Esophagus (tissue), 2 donors: ENCODE results near the gene KIF16B. TPM values are rescaled to one million over a fixed set of nuclear protein-coding genes. Genes with fewer than 3 reads are reported as not detected.
"Not testable (repeated sequence)": the region's sequence is repeated elsewhere in the genome, so short reads cannot be mapped to it uniquely, and the experiment has no call there.

Experiments used
- H3K27ac ChIP-seq, 2 donors: one replicate each; pipeline ENCODE4 v1.5.1; 2013; ENCODE audit warnings: low read depth in 2 of 2, mild to moderate bottlenecking in 2 of 2, inconsistent platforms in 1 of 2, low read length in 1 of 2, moderate library complexity in 1 of 2
- H3K27me3 ChIP-seq, 2 donors: one replicate each; pipeline ENCODE4 v1.6.1; 2013; ENCODE audit warnings: low read length in 2 of 2, control low read depth in 1 of 2, mild to moderate bottlenecking in 1 of 2; ENCODE audit not compliant: insufficient read depth in 2 of 2, control insufficient read depth in 1 of 2
- H3K36me3 ChIP-seq, 2 donors: one replicate each; pipeline ENCODE4 v1.6.1; 2013; ENCODE audit warnings: low read length in 1 of 2; ENCODE audit not compliant: control insufficient read depth in 2 of 2, insufficient read depth in 2 of 2
- H3K4me1 ChIP-seq, 2 donors: one replicate each; pipeline ENCODE4 v1.6.1; 2013; ENCODE audit warnings: low read length in 1 of 2; ENCODE audit not compliant: control insufficient read depth in 2 of 2, insufficient read depth in 2 of 2
- H3K4me3 ChIP-seq, 2 donors: one replicate each; pipeline ENCODE4 v1.5.1; 2013; ENCODE audit warnings: low read length in 2 of 2, mild to moderate bottlenecking in 2 of 2, low read depth in 1 of 2, moderate library complexity in 1 of 2
- H3K9me3 ChIP-seq, 2 donors: one replicate each; pipeline ENCODE4 v1.6.1; 2013; ENCODE audit warnings: mild to moderate bottlenecking in 2 of 2, low read depth in 1 of 2, low read length in 1 of 2, moderate library complexity in 1 of 2; ENCODE audit not compliant: control insufficient read depth in 2 of 2, insufficient read depth in 1 of 2
- WGBS, 2 donors: extraction: QIAGEN DNeasy Blood & Tissue Kit; methylation state at CpG; one replicate each; pipeline ENCODE4 v1.1.7; 2013; 5-methylcytosine and 5-hydroxymethylcytosine counted together
- polyA plus RNA-seq, 2 donors: library from polyadenylated mRNA; stranded (reverse); fragments of 200-250 nt; gene quantifications; one replicate each; pipeline ENCODE4 v1.2.3, GENCODE V29; 2013
- donor health status: healthy with polysubstance abuse.
- donor health status: Bipolar disorder and iron deficiency.

Gene KIF16B
- polyA plus RNA-seq, 2 donors: 5.2 to 7.3 TPM

DNA sequence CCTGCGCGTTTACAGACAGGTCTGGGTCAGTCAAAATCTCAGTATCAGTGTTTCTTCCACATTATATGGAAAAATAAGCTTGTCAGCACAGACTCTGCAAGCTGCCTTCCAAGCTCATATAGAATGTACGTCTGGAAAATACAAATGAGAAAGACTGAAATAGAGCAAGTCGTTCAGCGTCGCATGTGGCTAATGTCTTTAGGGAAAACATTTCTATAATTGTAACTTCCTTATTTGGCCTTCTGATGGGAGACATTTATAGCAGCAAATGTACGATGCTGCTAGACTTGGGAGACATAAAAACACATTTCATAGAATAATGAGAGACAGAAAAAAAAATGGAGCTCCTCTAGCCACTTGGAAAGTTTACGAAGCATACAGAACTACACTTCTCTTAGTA is 122.2 kb downstream of the KIF16B start:
- Histone ChIP-seq H3K27me3 (no peaks in the 10 kb centered on the region), H3K27ac (no peak overlapping the region), H3K4me3 (no peak overlapping the region), H3K9me3 (no peaks in the 10 kb centered on the region), H3K36me3 (no peaks in the 10 kb centered on the region), H3K4me1 (no peaks in the 10 kb centered on the region)
- WGBS, 2 donors: 85 to 86% methylated on average over 8 of the region's 8 CpGs

DNA sequence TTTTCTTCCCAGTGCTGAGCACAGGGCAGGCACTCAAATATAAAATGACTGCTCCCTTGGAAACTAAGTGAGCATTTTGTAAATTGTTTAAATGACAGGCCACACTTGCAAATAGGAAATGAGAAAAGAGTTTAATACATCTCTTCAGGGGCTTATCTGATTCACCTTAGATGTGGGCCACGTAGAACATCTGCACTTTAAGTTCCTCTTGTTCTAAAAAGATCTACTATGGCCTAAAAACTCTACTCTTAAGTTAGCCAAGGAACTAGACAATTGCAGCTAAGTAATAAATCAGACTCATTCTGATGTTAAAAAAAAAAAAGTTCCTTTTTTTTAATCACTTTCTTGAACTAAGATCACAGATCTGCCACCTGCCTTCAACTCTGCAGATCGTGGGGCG is 126.3 kb downstream of the KIF16B start:
- Histone ChIP-seq H3K27ac (no peak overlapping the region), H3K9me3 (no peaks in the 10 kb centered on the region), H3K4me1 (no peaks in the 10 kb centered on the region), H3K27me3 (no peaks in the 10 kb centered on the region), H3K36me3 (no peaks in the 10 kb centered on the region), H3K4me3 (no peak overlapping the region)
- WGBS, 2 donors: 88% methylated on average over 3 of the region's 3 CpGs

GRCh38 chr20:16446246-16446645 is 127.0 kb downstream of the KIF16B start:
- no peaks in the 10 kb centered on the region for H3K9me3 ChIP-seq
- H3K4me3 ChIP-seq: no peak overlapping the region
- 78 to 83% methylated on average over 4 of the region's 4 CpGs for WGBS, 2 donors
- no peak overlapping the region for H3K27ac ChIP-seq
- H3K4me1 ChIP-seq: no peaks in the 10 kb centered on the region
- H3K36me3 ChIP-seq: no peaks in the 10 kb centered on the region
- H3K27me3 ChIP-seq: no peaks in the 10 kb centered on the region

- Histone ChIP-seq H3K4me3 (no peak overlapping the region), H3K27me3 (no peaks in the 10 kb centered on the region), H3K4me1 (no peaks in the 10 kb centered on the region), H3K9me3 (no peaks in the 10 kb centered on the region), H3K36me3 (no peaks in the 10 kb centered on the region), H3K27ac (no peak overlapping the region)
- WGBS, 2 donors: 70 to 87% methylated on average over 3 of the region's 3 CpGs
Observed at GRCh38 chr20:16445482-16445881, 127.8 kb downstream of the KIF16B start.

- WGBS, 2 donors: 92% methylated on average over 6 of the region's 6 CpGs
- Histone ChIP-seq H3K4me1 (no peaks in the 10 kb centered on the region), H3K27me3 (no peaks in the 10 kb centered on the region), H3K36me3 (no peaks in the 10 kb centered on the region), H3K4me3 (no peak overlapping the region), H3K9me3 (peaks cover 0 to 2% of the 10 kb centered on the region in 2 donors), H3K27ac (no peak overlapping the region)
Observed at GRCh38 chr20:16444057-16444777, 129.0 kb downstream of the KIF16B start.

GRCh38 chr20:16441546-16442164 is 131.6 kb downstream of the KIF16B start:
- Histone ChIP-seq H3K4me1 (no peaks in the 10 kb centered on the region), H3K9me3 (peaks cover 0 to 2% of the 10 kb centered on the region in 2 donors), H3K27ac (no peak overlapping the region), H3K27me3 (no peaks in the 10 kb centered on the region), H3K36me3 (no peaks in the 10 kb centered on the region), H3K4me3 (no peak overlapping the region)
- WGBS, 2 donors: 92% methylated on average over 2 of the region's 2 CpGs

GRCh38 chr20:16440686-16441085 is 132.6 kb downstream of the KIF16B start:
- Histone ChIP-seq H3K4me3 (no peak overlapping the region), H3K9me3 (peaks cover 0 to 2% of the 10 kb centered on the region in 2 donors), H3K27me3 (no peaks in the 10 kb centered on the region), H3K27ac (no peak overlapping the region), H3K36me3 (no peaks in the 10 kb centered on the region), H3K4me1 (no peaks in the 10 kb centered on the region)
- WGBS, 2 donors: 97% methylated on average over 4 of the region's 4 CpGs

DNA sequence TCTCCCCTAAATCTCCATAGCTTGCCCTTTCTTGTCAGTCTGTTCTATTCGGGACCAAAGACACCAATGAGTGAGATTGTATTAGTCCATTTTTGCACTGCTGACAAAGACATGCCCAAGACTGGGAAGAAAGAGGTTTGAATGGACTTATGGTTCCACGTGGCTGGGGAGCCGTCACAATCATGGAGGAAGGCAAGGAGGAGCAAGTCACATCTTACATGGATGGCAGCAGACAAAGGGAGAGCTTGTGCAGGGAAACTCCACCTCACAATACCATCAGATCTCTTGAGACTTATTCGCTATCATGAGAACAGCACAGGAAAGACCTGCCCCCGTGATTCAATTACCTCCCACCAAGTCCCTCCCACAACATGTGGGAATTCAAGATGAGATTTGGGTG is 133.7 kb downstream of the KIF16B start:
- not testable (repeated sequence) for H3K27ac ChIP-seq, H3K36me3 ChIP-seq, H3K4me1 ChIP-seq, H3K27me3 ChIP-seq, H3K9me3 ChIP-seq, H3K4me3 ChIP-seq
- WGBS, 2 donors: 93% methylated on average over 5 of the region's 5 CpGs

DNA sequence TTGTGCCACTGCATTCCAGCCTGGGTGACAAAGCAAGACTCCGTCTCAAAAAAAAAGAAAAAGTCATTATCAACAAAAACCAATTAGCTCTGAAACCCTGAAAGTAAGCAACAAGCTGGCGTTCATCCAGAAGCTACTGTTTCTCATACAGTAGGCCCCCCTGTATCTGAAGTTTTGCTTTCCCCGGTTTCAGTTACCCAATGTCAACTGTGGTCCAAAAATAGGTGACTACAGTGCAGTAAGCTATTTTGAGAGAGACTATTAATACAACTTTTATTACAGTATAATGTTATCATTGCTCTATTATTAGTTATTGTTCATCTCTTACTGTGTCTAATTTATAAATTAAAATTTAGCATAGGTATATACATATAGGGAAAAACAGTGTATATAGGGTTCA is 135.1 kb downstream of the KIF16B start:
- H3K36me3 ChIP-seq: no peaks in the 10 kb centered on the region
- WGBS, 2 donors: 87 to 90% methylated on average over 3 of the region's 3 CpGs
- no peak overlapping the region for H3K4me3 ChIP-seq
- H3K27ac ChIP-seq: no peak overlapping the region
- H3K9me3 ChIP-seq: peaks cover 0 to 2% of the 10 kb centered on the region in 2 donors
- no peaks in the 10 kb centered on the region for H3K4me1 ChIP-seq
- no peaks in the 10 kb centered on the region for H3K27me3 ChIP-seq
